WTC11 (cell line): ENCODE measurements around the gene RIMKLB. TPM values are rescaled to one million over a fixed set of nuclear protein-coding genes. Genes with fewer than 3 reads are reported as not detected.
A peak's percentile ranks its signal among the peaks of the same experiment; 100 is the strongest.

ENCODE experiments used
- ATAC-seq: fragments of 200-7000 bp; cut with Tn5 transposase; 2 replicates; pipeline ENCODE4 v1.10.0; 2021; ENCODE audit warnings: mild to moderate bottlenecking, moderate library complexity
- CTCF ChIA-PET: fragments of 300-600 bp; sonication (Branson Sonifier 250); formaldehyde crosslinking; loops from one replicate; lab custom pipeline; 2021; ENCODE audit warnings: antibody characterized with exemption; lab: Charles Lee
- POLR2A ChIA-PET: fragments of 350-600 bp; sonication (Branson Sonifier 250); formaldehyde crosslinking; loops from one replicate; lab custom pipeline; 2021; ENCODE audit warnings: antibody characterized with exemption; lab: Charles Lee
- DNase-seq: peaks from one replicate; pipeline ENCODE4 v3.0.0; 2021; ENCODE audit warnings: low spot score
- H3K27ac Mint-ChIP-seq: 2 replicates; pipeline ENCODE4 v1.8.0; 2021; ENCODE audit warnings: mixed read lengths
- H3K27me3 Mint-ChIP-seq: 2 replicates; pipeline ENCODE4 v1.8.0; 2021; ENCODE audit warnings: low read depth, mild to moderate bottlenecking, moderate library complexity, mixed read lengths
- H3K36me3 Mint-ChIP-seq: 2 replicates; pipeline ENCODE4 v1.8.0; 2021; ENCODE audit warnings: mixed read lengths
- H3K4me1 Mint-ChIP-seq: 2 replicates; pipeline ENCODE4 v1.8.0; 2022; ENCODE audit warnings: mixed read lengths
- H3K4me3 Mint-ChIP-seq: 2 replicates; pipeline ENCODE4 v1.8.0; 2021; ENCODE audit warnings: mild to moderate bottlenecking, moderate library complexity, mixed read lengths
- H3K9me3 Mint-ChIP-seq: 2 replicates; pipeline ENCODE4 v1.8.0; 2021; ENCODE audit warnings: mixed read lengths
- ARID4B ChIP-seq: sonication (generic); formaldehyde crosslinking; IDR thresholded peaks from 2 replicates; pipeline ENCODE4 v1.8.0; 2023; ENCODE audit warnings: missing genetic modification reagents, mild to moderate bottlenecking, borderline replicate concordance
- E2F5 ChIP-seq: sonication (generic); formaldehyde crosslinking; IDR thresholded peaks from 2 replicates; pipeline ENCODE4 v1.8.1; 2022; ENCODE audit warnings: mild to moderate bottlenecking, moderate library complexity, missing genetic modification reagents
- FOXJ3 ChIP-seq: sonication (generic); formaldehyde crosslinking; IDR thresholded peaks from 2 replicates; pipeline ENCODE4 v1.9.0; 2021; ENCODE audit warnings: missing genetic modification reagents, mild to moderate bottlenecking, borderline replicate concordance
- FOXK1 ChIP-seq: sonication (generic); formaldehyde crosslinking; IDR thresholded peaks from 2 replicates; pipeline ENCODE4 v1.8.0; 2022; ENCODE audit warnings: mild to moderate bottlenecking, moderate library complexity, missing genetic modification reagents
- FOXP1 ChIP-seq: sonication (generic); formaldehyde crosslinking; IDR thresholded peaks from 2 replicates; pipeline ENCODE4 v1.8.0; 2022; ENCODE audit warnings: missing genetic modification reagents, mild to moderate bottlenecking, moderate library complexity, borderline replicate concordance
- IRF2 ChIP-seq: sonication (generic); formaldehyde crosslinking; IDR thresholded peaks from 2 replicates; pipeline ENCODE4 v1.8.0; 2022; ENCODE audit warnings: low read depth, missing genetic modification reagents, borderline replicate concordance
- NR1H2 ChIP-seq: sonication (generic); formaldehyde crosslinking; IDR thresholded peaks from 2 replicates; pipeline ENCODE4 v1.9.0; 2021; ENCODE audit warnings: mild to moderate bottlenecking, moderate library complexity, missing genetic modification reagents
- NR2C2 ChIP-seq: sonication (generic); formaldehyde crosslinking; IDR thresholded peaks from 2 replicates; pipeline ENCODE4 v1.8.0; 2022; ENCODE audit warnings: mild to moderate bottlenecking, missing genetic modification reagents
- OVOL2 ChIP-seq: fragments of 250-450 bp; sonication (Bioruptor Pico); IDR thresholded peaks from 2 replicates; pipeline ENCODE4 v1.9.0; 2021; ENCODE audit warnings: mild to moderate bottlenecking, borderline replicate concordance
- PREB ChIP-seq: sonication (generic); formaldehyde crosslinking; IDR thresholded peaks from 2 replicates; pipeline ENCODE4 v1.8.1; 2022; ENCODE audit warnings: mild to moderate bottlenecking, missing genetic modification reagents, moderate library complexity, borderline replicate concordance
- RELA ChIP-seq: sonication (generic); formaldehyde crosslinking; IDR thresholded peaks from 2 replicates; pipeline ENCODE4 v1.8.1; 2022; ENCODE audit warnings: missing genetic modification reagents, mild to moderate bottlenecking, borderline replicate concordance
- USF2 ChIP-seq: sonication (generic); formaldehyde crosslinking; IDR thresholded peaks from 2 replicates; pipeline ENCODE4 v1.8.1; 2023; ENCODE audit warnings: mild to moderate bottlenecking, missing genetic modification reagents, moderate library complexity
- ZBTB21 ChIP-seq: sonication (generic); formaldehyde crosslinking; IDR thresholded peaks from 2 replicates; pipeline ENCODE4 v1.8.1; 2023; ENCODE audit warnings: mild to moderate bottlenecking, missing genetic modification reagents, borderline replicate concordance
- ZMAT4 ChIP-seq: fragments of 250-450 bp; sonication (Bioruptor Pico); IDR thresholded peaks from 2 replicates; pipeline ENCODE4 v1.9.0; 2021; ENCODE audit warnings: mild to moderate bottlenecking
- ZNF263 ChIP-seq: sonication (generic); formaldehyde crosslinking; IDR thresholded peaks from 2 replicates; pipeline ENCODE4 v1.8.1; 2022; ENCODE audit warnings: low read depth, mild to moderate bottlenecking, moderate library complexity, missing genetic modification reagents
- ZNF671 ChIP-seq: fragments of 250-450 bp; sonication (Bioruptor Pico); IDR thresholded peaks from 2 replicates; pipeline ENCODE4 v1.8.0; 2021; ENCODE audit warnings: mild to moderate bottlenecking
- total RNA-seq: library from RNA; stranded (reverse); gene quantifications from 3 replicates; pipeline ENCODE4 v1.2.3, GENCODE V29; 2021
- TF ChIP-seq, protein P1 (sequence below): sonication (generic); formaldehyde crosslinking; IDR thresholded peaks from 2 replicates; pipeline ENCODE4 v1.8.0; 2023; ENCODE audit warnings: mild to moderate bottlenecking, missing genetic modification reagents
- TF ChIP-seq, protein P2 (sequence below): fragments of 250-450 bp; sonication (Bioruptor Pico); IDR thresholded peaks from 2 replicates; pipeline ENCODE4 v1.9.0; 2021; ENCODE audit warnings: moderate library complexity, mild to moderate bottlenecking, inconsistent platforms, borderline replicate concordance
- TF ChIP-seq, protein P3 (sequence below): sonication (generic); formaldehyde crosslinking; IDR thresholded peaks from 2 replicates; pipeline ENCODE4 v1.8.1; 2023; ENCODE audit warnings: mild to moderate bottlenecking, missing genetic modification reagents

The RIMKLB gene
- total RNA-seq, 1 experiment from 2014 or later, result 106 TPM

- TF ChIP-seq FOXK1 (CRISPR knock-in tag) (no peak), FOXP1 (CRISPR knock-in tag) (no peak), ZNF263 (no peak), IRF2 (CRISPR knock-in tag) (no peak), OVOL2 (no peak), NR1H2 (no peak), ZNF671 (no peak), RELA (CRISPR knock-in tag) (no peak), ZMAT4 (CRISPR knock-in tag) (no peak), E2F5 (CRISPR knock-in tag) (no peak), FOXJ3 (no peak), ARID4B (CRISPR knock-in tag) (no peak), NR2C2 (CRISPR knock-in tag) (no peak), ZBTB21 (CRISPR knock-in tag) (no peak), PREB (CRISPR knock-in tag) (no peak), USF2 (CRISPR knock-in tag) (no peak)
- TF ChIP-seq, protein P1, sequence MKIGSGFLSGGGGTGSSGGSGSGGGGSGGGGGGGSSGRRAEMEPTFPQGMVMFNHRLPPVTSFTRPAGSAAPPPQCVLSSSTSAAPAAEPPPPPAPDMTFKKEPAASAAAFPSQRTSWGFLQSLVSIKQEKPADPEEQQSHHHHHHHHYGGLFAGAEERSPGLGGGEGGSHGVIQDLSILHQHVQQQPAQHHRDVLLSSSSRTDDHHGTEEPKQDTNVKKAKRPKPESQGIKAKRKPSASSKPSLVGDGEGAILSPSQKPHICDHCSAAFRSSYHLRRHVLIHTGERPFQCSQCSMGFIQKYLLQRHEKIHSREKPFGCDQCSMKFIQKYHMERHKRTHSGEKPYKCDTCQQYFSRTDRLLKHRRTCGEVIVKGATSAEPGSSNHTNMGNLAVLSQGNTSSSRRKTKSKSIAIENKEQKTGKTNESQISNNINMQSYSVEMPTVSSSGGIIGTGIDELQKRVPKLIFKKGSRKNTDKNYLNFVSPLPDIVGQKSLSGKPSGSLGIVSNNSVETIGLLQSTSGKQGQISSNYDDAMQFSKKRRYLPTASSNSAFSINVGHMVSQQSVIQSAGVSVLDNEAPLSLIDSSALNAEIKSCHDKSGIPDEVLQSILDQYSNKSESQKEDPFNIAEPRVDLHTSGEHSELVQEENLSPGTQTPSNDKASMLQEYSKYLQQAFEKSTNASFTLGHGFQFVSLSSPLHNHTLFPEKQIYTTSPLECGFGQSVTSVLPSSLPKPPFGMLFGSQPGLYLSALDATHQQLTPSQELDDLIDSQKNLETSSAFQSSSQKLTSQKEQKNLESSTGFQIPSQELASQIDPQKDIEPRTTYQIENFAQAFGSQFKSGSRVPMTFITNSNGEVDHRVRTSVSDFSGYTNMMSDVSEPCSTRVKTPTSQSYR, result no peak
- TF ChIP-seq, protein P2, sequence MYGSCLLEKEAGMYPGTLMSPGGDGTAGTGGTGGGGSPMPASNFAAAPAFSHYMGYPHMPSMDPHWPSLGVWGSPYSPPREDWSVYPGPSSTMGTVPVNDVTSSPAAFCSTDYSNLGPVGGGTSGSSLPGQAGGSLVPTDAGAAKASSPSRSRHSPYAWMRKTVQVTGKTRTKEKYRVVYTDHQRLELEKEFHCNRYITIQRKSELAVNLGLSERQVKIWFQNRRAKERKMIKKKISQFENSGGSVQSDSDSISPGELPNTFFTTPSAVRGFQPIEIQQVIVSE (CRISPR knock-in tag), result no peak
- TF ChIP-seq, protein P3, sequence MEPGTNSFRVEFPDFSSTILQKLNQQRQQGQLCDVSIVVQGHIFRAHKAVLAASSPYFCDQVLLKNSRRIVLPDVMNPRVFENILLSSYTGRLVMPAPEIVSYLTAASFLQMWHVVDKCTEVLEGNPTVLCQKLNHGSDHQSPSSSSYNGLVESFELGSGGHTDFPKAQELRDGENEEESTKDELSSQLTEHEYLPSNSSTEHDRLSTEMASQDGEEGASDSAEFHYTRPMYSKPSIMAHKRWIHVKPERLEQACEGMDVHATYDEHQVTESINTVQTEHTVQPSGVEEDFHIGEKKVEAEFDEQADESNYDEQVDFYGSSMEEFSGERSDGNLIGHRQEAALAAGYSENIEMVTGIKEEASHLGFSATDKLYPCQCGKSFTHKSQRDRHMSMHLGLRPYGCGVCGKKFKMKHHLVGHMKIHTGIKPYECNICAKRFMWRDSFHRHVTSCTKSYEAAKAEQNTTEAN (CRISPR knock-in tag), result no peak
- no peak overlapping the region for H3K4me3 Mint-ChIP-seq
- no peak for DNase-seq
- H3K9me3 Mint-ChIP-seq, result no peaks in the 10 kb centered on the region
- no peaks in the 10 kb centered on the region for H3K27me3 Mint-ChIP-seq
- peaks cover 80% of the 10 kb centered on the region for H3K4me1 Mint-ChIP-seq
- no peak for ATAC-seq
- CTCF ChIA-PET, result interaction anchor here (1.6 to 4.7 kb wide), 3 partner anchors 43 to 274 kb away, joined by 7 to 27 read pairs (median 16); no protein-coding TSS in a partner anchor
- peaks cover 13% of the 10 kb centered on the region for H3K36me3 Mint-ChIP-seq
- POLR2A ChIA-PET, result interaction anchor here (1.5 kb wide), 1 partner anchor 97 kb away, joined by 4 read pairs; the partner anchor contains the start of gene PHC1
- H3K27ac Mint-ChIP-seq, result peak overlapping the region; percentile 96
Measured at GRCh38 chr12:8817856-8818255, 120.1 kb downstream of the RIMKLB start.
